GM21576 (cell line): ENCODE results near the gene BRCA1.
A peak's percentile ranks its signal among the peaks of the same experiment; 100 is the strongest.
"Not testable (repeated sequence)": the region's sequence is repeated elsewhere in the genome, so short reads cannot be mapped to it uniquely, and the experiment has no call there.

Source experiments
- ATAC-seq: cut with Tn5 transposase; IDR thresholded peaks from one replicate; pipeline ENCODE4 v1.9.1; 2021; ENCODE audit warnings: mild to moderate bottlenecking, moderate library complexity; ENCODE audit not compliant: unreplicated experiment

BRCA1 gene

DNA sequence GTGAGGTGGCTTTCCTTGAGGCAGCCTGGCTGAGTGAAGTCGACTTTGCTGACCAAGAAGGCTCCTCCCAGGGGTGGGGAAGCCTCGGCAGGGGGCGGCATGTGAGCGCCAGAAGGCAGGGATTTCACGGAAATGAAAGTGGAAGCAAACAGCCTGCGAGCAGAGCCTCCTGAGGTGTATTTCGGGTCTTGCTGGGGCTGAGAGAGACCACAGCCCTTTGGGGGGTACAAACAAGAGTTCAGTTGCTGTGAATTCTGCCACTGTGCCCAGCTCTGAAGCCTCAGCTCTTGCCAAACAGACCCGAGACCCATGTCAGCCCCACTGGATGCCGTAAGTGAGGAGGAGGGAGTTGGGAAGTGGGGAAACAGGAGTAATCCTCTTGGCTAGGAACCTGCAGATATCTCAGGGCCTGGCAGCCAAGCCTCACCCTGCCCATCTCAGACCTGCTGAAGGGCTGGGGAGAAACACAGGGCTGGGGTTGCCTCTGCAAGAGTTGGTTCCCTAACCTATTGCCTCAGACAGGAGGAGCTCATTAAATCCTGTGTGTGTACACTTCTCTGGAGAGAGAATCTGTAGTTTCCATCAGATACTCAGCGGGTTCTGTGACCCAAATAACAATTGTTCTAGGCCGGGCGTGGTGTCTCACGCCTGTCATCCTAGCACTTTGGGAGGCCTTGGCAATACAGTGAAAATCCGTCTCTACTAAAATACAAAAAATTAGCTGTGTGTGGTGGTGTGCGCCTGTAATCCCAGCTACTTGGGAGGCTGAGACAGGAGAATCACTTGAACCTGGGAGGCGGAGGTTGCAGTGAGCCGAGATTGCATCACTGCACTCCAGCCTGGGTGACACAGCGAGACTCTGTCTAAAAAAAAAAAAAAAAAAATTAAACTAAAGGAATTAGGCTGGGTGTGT, 118.3 kb downstream of the BRCA1 start, which contains the start of gene IFI35:
IFI35 (plus strand) TSS at position 146 of the 913 bp plus-strand sequence; CDS start at position 310, 164 bp downstream.
- ATAC-seq, result peak; percentile 85

DNA sequence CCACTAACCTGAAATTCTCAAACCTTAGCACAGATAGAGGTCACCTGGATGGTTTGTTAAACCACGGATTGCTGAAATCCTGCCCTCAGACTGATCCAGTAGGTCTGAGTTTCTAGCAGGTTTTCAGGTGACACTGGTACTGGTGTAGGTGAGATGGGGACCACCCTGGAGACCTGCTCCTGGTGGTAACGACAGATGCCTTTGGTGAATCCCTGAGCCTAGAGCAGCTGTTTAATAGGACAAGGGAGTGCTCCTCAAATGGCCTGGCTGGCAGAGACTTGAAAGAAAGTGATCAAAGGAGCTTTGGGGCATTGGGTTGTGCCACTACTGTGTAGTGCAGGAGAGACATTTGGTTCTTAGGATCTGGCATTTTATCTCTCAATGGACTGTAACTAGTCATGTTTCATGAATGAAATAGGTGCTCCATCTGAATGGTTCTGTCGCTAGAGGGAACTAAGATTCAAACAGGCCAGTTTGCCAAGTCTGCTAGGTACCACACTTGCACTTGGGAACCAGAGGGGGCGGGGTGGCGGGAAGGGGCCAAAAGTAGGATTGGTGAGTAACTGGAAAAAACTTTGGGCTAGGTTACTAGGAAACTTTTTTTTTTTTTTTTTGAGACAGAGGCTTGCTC, 121.5 kb downstream of the BRCA1 start:
- no peak for ATAC-seq

DNA sequence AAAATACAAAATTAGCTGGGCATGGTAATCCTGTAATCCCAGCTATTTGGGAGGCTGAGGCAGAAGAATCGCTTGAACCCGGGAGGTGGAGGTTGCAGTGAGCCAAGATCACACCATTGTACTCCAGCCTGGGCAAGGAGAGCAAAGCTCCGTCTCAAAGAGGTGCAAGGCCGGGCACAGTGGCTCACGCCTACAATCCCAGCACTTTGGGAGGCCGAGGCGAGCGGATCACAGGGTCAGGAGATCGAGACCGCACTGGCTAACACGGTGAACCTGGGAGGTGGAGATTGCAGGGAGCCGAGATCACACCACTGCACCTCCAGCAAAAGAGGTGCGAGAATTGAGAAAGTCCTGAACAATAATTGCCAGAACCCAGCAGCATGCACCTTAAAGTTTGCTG, 124.3 kb downstream of the BRCA1 start:
- ATAC-seq, result not testable (repeated sequence)

DNA sequence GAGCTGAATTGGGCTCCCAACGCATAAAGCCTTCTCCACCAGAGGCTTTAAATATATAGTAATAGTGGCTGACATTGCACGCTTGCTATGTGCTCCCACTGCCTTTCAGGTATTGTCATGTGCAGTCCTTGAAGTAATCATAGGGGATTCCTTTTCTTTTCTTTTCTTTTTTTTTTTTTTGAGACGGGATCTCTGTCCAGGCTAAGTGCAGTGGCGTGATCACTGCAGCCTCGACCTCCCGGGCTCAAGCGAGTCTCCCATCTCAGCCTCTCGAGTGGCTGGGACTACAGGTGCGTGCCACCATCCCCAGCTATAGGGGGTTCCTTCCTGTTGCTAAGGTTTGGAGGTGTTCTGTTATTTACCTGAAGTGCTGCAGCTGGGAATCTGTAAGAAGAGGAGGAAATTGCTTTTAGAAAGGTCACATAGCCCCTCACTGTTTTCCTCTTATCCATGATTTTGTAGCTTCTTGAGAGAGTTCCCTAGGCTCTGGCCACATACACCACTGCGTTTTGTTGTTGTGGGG, 126.1 kb downstream of the BRCA1 start:
- ATAC-seq, result no peak

DNA sequence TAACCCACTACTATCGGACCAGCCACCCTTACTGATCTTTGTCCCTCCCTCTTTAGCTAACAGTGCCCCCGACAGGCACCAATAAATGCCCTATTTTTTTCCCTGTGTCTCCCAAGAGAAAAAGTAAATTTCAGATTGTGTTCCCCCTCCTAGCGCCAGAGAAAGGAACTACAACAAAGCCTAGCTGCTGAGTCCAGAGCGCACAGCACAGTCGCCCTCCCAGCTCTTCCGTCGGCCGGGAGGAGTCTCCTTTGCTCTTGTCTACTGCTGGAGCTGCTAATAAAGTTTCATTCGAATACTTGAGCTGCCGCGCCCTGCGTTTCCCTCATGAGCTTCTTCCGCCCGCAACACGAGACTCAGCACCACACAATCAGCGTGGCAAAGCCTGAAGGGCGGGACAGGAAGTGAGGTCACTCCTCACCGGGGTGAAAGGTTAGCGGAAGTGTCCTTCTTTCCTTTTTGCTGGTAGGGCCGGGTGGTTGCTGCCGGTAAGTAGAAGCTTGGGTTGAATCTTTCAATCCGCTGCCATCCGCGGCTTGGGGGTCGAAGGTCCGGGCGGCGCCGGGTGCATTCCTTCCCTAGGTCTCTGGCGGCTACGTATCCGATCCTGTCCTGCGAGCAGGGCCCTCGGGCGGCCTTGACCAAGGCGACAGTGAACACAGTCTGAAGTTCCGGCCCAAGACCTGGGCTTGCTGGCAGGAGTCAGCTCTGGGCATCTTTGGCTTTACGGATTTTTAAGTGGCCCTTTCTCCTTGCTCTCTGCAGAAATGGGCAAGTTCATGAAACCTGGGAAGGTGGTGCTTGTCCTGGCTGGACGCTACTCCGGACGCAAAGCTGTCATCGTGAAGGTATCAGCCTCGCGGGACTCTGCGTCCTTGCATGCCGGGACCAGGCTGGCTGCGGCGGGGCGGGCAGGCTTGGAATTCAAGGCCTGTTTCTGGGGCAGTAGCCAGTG, 126.9 kb downstream of the BRCA1 start, which contains the start of gene RPL27:
RPL27 (plus strand) TSS at position 436 of the 955 bp plus-strand sequence; CDS start at position 768, 332 bp downstream.
- peak; percentile 89 for ATAC-seq

DNA sequence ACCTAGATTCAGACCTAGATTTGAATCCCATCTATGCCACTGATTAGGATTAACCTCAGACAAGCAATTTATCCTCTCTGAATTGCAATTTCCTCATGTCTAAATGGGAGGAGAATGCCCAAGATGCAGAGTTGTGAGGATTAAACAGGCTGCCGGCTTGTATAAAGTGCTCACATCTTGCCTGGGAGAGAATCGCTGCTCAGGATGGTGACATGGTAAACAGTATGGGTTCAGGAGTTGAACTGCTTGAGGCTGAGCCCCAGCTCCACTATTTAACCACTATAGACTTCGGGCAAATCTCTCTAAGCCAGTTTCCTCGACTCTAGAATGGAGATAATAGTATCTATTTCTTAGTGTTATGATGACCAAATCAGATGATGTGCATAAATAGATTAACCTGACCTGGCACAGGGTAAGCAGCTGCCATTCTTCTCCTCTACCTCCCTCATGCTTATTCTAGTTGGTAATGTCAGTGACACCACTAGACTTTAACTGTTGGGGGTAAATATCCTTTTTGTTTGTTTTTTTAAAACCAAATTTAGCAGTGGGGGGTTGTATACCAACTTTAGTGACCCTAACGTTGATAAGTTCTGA, 127.7 kb downstream of the BRCA1 start:
- no peak for ATAC-seq
